Esophagus muscularis mucosa (tissue), 3 donors: ENCODE measurements around the gene ADIRF.

ENCODE experiments used
- POLR2A ChIP-seq: fragments of 450-650 bp; IDR thresholded peaks from one replicate; pipeline ENCODE4 v1.6.1; 2017; ENCODE audit warnings: antibody characterized with exemption, moderate library complexity, mild to moderate bottlenecking, low read depth
- TF ChIP-seq, protein P1 (sequence below), 3 experiments: fragments of 200-600 bp in 2 of 3; fragments of 450-650 bp in 1 of 3; sonication (generic) in 2 of 3; IDR thresholded peaks; one replicate each; pipeline ENCODE4 v1.5.1; 2017 to 2019; ENCODE audit warnings: antibody characterized with exemption in 3 of 3, mild to moderate bottlenecking in 2 of 3, moderate library complexity in 1 of 3

- TF ChIP-seq, protein P1, sequence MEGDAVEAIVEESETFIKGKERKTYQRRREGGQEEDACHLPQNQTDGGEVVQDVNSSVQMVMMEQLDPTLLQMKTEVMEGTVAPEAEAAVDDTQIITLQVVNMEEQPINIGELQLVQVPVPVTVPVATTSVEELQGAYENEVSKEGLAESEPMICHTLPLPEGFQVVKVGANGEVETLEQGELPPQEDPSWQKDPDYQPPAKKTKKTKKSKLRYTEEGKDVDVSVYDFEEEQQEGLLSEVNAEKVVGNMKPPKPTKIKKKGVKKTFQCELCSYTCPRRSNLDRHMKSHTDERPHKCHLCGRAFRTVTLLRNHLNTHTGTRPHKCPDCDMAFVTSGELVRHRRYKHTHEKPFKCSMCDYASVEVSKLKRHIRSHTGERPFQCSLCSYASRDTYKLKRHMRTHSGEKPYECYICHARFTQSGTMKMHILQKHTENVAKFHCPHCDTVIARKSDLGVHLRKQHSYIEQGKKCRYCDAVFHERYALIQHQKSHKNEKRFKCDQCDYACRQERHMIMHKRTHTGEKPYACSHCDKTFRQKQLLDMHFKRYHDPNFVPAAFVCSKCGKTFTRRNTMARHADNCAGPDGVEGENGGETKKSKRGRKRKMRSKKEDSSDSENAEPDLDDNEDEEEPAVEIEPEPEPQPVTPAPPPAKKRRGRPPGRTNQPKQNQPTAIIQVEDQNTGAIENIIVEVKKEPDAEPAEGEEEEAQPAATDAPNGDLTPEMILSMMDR (IDR thresholded peaks at IDR 0.05): no peak
- TF ChIP-seq POLR2A: no peak
These were observed 27.6 kb upstream of the ADIRF start for GRCh38 chr10:86940677-86941076.
